Activated CD4-positive, alpha-beta T cell treated with anti-CD3 and anti-CD28 coated beads for 1 hour (primary cell): ENCODE results near the gene C6orf136.

ENCODE experiments used
- DNase-seq: peaks from one replicate; pipeline ENCODE4 v3.0.0-alpha.2; 2020

Gene C6orf136

DNA sequence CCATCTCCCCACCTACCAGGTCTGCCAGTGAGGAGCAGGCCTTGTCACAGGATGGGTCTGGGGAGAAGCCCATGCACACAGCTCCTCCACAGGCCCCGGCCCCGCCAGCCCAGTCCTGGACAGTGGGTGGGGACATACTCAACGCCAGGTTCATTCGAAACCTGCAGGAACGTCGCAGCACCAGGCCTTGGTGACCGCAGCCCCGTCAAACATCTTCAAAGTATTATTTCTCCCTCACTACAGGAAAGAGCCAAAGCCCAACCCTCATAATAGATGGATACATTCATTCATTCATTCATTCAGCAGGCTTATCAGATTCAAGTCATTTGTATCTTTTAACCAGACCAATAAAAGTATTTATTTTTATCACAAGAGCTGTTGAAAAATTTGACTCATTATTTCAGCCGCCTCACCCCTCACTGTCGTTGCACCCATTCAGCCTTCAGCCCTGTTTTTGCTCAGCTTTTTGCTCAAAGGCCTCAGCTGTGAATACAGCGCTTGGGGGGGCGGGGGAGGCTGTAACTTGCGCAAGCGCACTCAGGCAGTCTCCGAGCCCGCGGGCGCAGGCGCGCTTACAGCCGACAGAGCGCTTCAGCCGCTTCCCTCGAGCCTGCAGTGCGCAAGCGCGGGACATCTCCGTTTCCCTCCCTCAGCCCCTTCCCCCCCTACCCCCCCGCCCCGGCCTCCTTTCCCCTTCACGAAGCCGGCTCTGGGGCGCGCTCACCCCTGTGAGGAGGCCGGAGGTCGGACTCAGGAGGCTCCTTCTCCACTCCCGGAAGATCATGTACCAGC, at the start of gene C6orf136:
Gene C6orf136 (plus strand): TSS at position 684 of the 792 bp plus-strand sequence. CDS start 99 bp downstream, at position 783.
- DNase-seq: peak; percentile 92

DNA sequence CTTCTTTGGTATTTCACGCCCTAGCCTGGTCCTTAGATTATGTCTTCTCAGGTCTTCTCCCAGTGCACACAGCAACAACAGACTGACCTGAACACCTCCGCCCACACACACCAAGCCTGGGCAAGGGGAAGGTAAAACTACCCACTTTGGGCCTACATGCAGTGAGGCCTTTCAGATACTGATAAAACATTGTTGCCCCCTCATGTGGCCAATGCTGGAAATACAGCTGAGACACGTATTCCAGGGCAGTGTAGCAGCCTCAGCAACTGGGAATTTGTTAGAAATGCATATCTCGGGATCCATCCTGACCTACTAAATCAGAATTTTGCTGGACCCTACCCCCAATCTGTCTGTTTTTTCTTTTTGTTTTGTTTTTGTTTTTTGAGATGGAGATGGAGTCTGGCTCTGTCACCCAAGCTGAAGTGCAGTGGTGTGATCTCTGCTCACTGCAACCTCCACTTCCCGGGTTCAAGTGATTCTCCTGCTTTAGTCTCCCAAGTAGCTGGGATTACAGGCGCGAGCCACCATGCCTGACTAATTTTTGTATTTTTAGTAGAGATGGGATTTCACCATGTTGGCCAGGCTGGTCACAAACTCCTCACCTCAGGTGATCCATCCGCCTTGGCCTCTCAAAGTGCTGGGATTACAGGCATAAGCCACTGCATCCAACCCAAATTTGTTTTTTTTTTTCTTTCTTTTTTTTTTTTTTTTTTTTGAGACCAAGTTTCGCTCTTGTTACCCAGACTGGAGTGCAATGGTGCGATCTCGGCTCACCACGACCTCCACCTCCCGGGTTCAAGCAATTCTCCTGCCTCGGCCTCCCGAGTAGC, 49.4 kb upstream of the C6orf136 start:
- DNase-seq: peak; percentile 67

GRCh38 chr6:30598912-30599624, 47.9 kb upstream of the C6orf136 start:
- no peak for DNase-seq

GRCh38 chr6:30599625-30600324, 47.2 kb upstream of the C6orf136 start:
- DNase-seq: no peak

DNA sequence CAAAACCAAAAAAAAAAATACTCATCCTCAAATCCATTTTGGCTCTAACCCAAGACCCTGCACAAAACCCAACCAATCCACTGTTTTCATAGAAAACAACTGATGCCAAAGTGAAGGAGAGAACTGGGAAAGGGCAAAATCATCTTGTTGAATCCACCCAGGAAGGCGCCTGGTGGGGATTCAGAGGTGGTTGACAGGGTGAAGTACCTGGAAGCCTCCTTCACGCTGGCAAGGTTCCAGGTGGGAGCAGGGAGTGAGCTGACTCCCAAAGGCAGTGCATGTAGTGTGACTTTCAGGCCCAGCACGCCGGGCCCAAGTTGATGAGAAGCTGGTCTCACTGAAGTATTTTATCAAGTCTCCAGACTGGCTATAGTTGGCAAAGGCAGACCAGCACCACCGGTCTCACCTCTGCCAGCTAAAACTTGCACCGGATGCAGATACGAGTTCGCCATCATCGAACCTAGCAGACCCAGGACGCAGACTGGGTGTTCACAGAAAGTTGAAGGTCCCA, 46.4 kb upstream of the C6orf136 start:
- no peak for DNase-seq

DNA sequence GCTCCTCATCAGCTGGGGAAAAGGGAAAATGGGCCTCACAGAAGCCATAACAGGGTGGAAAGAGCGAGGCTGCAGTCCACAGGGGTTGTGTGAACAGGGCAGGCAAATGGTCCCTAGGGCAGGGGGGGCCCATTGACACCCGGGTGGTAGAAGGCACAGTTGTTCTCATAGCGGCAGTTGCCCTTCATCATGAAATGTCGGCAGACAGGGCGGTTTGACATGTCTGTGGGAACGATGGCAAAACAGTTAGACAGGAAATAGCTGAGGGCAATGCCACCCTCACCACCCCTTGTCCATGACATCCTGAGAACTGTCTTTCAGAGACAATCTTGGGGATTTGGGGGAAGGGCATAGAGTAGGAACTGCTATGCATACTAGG, 45.5 kb upstream of the C6orf136 start:
- no peak for DNase-seq

- no peak for DNase-seq
These were observed 44.9 kb upstream of the C6orf136 start for GRCh38 chr6:30601815-30602641.

DNA sequence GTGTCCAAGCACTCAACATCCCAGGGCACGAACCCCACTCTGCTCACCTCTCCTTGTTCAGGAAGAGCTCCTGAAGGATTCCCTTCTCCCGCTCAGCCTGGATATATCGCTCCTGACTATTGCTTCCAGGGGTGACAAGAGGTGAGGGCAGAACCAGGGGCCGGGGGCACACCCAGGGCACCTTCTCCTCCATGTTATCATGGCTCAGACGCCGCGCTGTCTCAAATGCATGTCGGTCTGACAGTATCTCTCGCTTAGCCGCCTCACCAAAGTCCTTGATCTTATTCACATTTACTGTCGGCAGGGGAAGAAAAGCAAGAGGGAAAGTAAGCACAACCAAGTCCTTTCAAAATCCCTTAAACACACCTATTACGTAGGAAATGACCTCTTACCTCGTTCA, 43.0 kb upstream of the C6orf136 start:
- DNase-seq: no peak

DNA sequence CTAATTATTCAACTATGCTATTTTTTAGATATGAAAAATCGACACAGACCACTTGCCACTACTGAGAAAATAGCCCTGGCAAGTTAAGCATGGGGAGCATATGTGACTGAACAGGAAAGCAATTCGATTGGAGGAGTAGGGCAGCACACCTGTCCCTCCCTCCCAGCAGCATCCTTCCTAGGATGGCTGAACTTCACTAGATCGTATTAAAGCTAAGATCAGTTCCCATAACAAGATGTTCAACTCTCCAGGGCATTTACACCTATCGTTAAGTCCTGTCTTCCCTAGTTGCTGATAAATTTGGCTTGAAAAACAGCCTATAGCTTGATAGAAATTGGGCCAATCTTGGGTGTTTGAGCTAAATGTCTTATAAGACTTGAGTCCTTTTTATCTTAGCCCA, 36.9 kb upstream of the C6orf136 start:
- no peak for DNase-seq

GRCh38 chr6:30611150-30611855, 35.6 kb upstream of the C6orf136 start:
- no peak for DNase-seq

DNA sequence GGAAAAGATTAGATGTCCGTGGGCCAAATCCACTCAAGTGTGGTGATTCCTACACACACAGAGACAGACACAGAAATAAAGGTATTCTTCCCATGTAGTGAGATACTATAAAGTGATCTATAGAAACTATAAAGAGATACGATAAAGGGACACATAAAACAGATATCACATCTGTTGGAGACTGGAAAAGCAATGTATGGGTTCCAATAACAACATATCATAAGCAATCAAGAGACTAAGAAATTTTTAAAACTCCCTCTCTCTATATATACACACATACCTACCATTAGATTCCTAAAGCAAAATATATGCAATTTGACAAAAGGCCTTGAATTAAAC, 35.1 kb upstream of the C6orf136 start:
- no peak for DNase-seq

DNA sequence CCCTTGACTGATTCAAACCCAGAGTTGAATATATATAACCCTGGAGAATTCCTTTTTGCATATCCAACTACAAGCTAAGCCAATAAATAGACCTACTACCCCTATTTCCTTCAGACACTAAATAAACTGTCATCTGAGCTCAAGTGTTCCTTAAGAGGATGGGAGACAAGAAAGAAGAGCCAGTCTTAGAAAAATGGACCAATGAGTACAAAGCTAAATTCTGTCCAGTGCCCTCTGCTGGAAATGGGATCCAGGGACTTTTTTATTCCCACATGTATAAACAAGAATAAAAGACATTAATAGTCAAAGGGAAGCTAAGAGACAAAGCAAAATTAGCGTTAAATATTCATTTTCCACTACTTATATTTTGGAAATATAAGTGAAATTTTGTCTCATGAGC, 34.7 kb upstream of the C6orf136 start:
- no peak for DNase-seq

GRCh38 chr6:30612687-30613248, 34.2 kb upstream of the C6orf136 start:
- DNase-seq: no peak

DNA sequence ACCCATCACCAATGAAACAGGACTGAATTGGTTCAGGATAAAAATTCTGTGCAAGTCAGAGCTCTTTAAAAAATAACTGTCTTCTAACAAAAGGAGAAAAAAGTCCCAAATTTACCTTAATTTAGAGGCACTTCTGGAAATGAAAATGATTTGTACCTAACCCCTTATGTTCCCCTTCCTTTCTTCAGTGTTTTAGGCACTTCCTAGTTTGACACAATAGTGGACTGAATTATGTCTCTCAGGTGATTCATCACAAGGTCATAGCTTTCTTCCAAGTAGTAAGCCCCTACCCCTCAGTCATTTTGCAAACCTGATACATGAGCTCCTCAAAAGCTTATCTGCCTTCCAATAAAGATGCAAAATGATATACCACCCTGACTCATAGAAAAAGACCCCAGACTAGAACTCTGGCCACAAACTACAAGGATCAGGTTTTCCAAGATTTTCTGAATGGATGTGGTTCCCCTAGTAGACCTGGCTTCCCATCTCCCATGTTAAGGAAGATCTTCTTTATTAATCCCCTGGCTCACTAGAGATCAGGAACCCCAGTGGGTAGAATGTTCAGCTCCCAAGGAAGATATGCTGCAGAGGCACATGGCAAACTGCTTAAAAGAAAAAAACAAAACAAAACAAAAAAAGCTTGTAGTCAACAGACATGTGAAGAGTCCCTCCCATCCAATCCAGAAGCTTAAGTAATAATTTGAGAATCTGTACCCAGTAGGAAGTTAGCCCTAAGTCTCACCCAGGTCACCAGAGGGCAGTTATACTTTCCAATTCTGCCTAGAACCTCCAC, 33.5 kb upstream of the C6orf136 start:
- no peak for DNase-seq

DNA sequence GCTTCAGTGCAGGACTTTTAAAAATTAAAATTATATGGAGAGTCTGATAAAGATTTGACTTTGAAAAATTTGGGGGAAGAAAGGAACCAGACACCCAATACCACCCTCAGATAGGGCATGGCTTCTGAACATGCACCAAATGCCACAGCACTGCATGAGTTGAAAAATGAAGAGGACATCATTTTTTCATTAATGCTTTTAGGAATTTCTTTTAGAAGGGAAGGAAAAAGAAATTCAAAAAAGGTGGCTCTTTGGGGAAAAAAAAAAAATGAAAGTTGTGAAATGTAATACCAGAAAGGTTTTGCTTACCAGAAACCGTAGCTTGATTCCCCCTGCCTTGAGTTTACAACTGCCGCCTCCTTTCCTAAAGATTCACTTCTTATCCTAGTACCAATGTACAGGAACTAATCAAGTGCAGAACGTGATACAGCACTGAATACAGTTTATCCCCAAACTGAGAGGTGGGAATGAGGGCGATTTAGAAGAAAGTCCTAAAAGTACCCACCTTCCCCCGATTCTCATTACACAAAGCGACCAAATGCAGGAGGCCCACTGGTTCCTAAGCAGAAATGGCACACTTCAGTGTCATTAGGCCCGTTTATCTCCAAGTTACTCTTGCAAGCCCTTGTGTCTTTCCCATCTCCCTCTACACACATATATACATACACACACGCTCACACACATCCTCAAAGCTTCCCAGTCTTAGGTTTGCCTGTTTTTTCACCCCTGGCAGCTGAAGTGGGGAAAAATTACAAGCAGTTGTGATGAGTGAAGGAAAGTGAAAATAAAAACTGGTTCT, 32.7 kb upstream of the C6orf136 start:
- no peak for DNase-seq

GRCh38 chr6:30614843-30615218, 32.1 kb upstream of the C6orf136 start:
- DNase-seq: peak; percentile 76

GRCh38 chr6:30615219-30615957, 31.5 kb upstream of the C6orf136 start:
- DNase-seq: no peak
